Kidney (tissue), 14 donors: Measurements from ENCODE around the gene ABCB8. TPM values are rescaled to one million over a fixed set of nuclear protein-coding genes. Genes with fewer than 3 reads are reported as not detected.

Experiments used
- DNase-seq, 5 donors: peaks; one replicate each; pipeline ENCODE4 v3.0.0-alpha.2; 2013 to 2020
- FAIRE-seq: peaks from 2 replicates; lab custom pipeline; 2012; peaks lifted over from hg19 to GRCh38; lab: Jason Lieb, UNC
- H3K27ac ChIP-seq, 2 donors: one replicate each; pipeline ENCODE4 v1.7.0; 2013; ENCODE audit warnings: low read depth in 2 of 2, low read length in 2 of 2, inconsistent platforms in 1 of 2
- H3K27me3 ChIP-seq: one replicate; pipeline ENCODE4 v1.7.1; 2013; ENCODE audit warnings: low read length, inconsistent platforms; ENCODE audit not compliant: control insufficient read depth, insufficient read depth
- H3K36me3 ChIP-seq, 3 donors: one replicate each; pipeline versions ENCODE4 v1.7.0 to v1.7.1; 2013; ENCODE audit warnings: low read length in 3 of 3, control low read depth in 1 of 3, inconsistent platforms in 1 of 3; ENCODE audit not compliant: insufficient read depth in 3 of 3, control insufficient read depth in 2 of 3
- H3K4me1 ChIP-seq, 3 donors: one replicate each; pipeline versions ENCODE4 v1.7.0 to v1.7.1; 2013; ENCODE audit warnings: low read length in 3 of 3, inconsistent platforms in 1 of 3, low read depth in 1 of 3; ENCODE audit not compliant: control insufficient read depth in 2 of 3, insufficient read depth in 2 of 3
- H3K4me3 ChIP-seq, 3 donors: one replicate each; pipeline versions ENCODE4 v1.7.0 to v1.8.1; 2013; ENCODE audit warnings: low read length in 3 of 3, control low read depth in 1 of 3, inconsistent platforms in 1 of 3
- H3K9ac ChIP-seq, 3 donors: one replicate each; pipeline versions ENCODE4 v1.7.0 to v1.7.1; 2013; ENCODE audit warnings: low read length in 3 of 3, control low read depth in 1 of 3, inconsistent platforms in 1 of 3
- H3K9me3 ChIP-seq, 3 donors: one replicate each; pipeline versions ENCODE4 v1.7.0 to v1.7.1; 2013; ENCODE audit warnings: low read length in 3 of 3, control low read depth in 1 of 3, inconsistent platforms in 1 of 3; ENCODE audit not compliant: control insufficient read depth in 2 of 3, insufficient read depth in 1 of 3
- CTCF ChIP-seq: IDR thresholded peaks from 3 replicates; pipeline ENCODE4 v1.5.1; 2012; ENCODE audit warnings: mild to moderate bottlenecking, moderate library complexity, borderline replicate concordance; ENCODE audit not compliant: insufficient read depth; ENCODE audit errors: extremely low read depth
- intact Hi-C: fragments of 100-400 bp; cut with DNase I; formaldehyde crosslinking; loops from one replicate; pipeline ENCODE4 v1.11.1; 2022
- polyA plus RNA-seq: library from polyadenylated mRNA; stranded (reverse); fragments of 350-450 nt; fragmentation: Illumina TruSeq; extraction: RNeasy Lipid Tissue Mini Kit (QIAGEN cat#74804); gene quantifications from one replicate; pipeline ENCODE4 v1.2.3, GENCODE V29; 2014; ENCODE audit warnings: low read depth, low replicate concordance; ENCODE audit not compliant: insufficient read depth
- total RNA-seq: library from RNA; stranded (reverse); fragmentation: NEBNext Ultra II Directional; extraction: Animal tissue kit (Norgen Biotek cat#: 25700); gene quantifications from one replicate; pipeline ENCODE4 v1.2.1, GENCODE V29; 2021
- donor health status: control.
- donor health status: control.
- donor health status: control.
- donor health status: control.
- donor health status: control.
- donor health status: DM: yes; HTN: yes; CAD: no.
- donor health status: Normal renal cell carcinoma (clear cell type).

The ABCB8 gene
- total and polyA plus RNA-seq, 2 donors from 2014 or later = 34.3 to 36.0 TPM

GRCh38 chr7:151048911-151049463 lies 20.7 kb downstream of the ABCB8 start:
- Histone ChIP-seq H3K9me3 (no peaks in the 10 kb centered on the region), H3K9ac (no peak overlapping the region), H3K4me3 (no peak overlapping the region), H3K27me3 (no peaks in the 10 kb centered on the region), H3K27ac (no peak overlapping the region), H3K36me3 (peaks cover 0 to 3% (median 0%) of the 10 kb centered on the region in 3 donors), H3K4me1 (no peaks in the 10 kb centered on the region)
- FAIRE-seq = no peak
- no peak for DNase-seq
- no peak for TF ChIP-seq CTCF
- intact Hi-C loops = no loop called here

- TF ChIP-seq CTCF = no peak
- Histone ChIP-seq H3K27me3 (no peaks in the 10 kb centered on the region), H3K4me3 (no peak overlapping the region), H3K4me1 (no peaks in the 10 kb centered on the region), H3K27ac (no peak overlapping the region), H3K36me3 (no peaks in the 10 kb centered on the region), H3K9ac (no peak overlapping the region), H3K9me3 (no peaks in the 10 kb centered on the region)
- intact Hi-C loops = no loop called here
- peak in 4 of 5 donors; percentile 85 to 91 (median 88) for DNase-seq
- FAIRE-seq = no peak
Measured at GRCh38 chr7:151051108-151051507, 22.9 kb downstream of the ABCB8 start.

GRCh38 chr7:151053096-151053495 lies 24.8 kb downstream of the ABCB8 start:
- H3K36me3 ChIP-seq = no peaks in the 10 kb centered on the region
- DNase-seq (no peak), FAIRE-seq (no peak)
- no peak overlapping the region for H3K9ac ChIP-seq
- intact Hi-C loops = no loop called here
- TF ChIP-seq CTCF = no peak
- no peaks in the 10 kb centered on the region for H3K9me3 ChIP-seq
- no peak overlapping the region for H3K27ac ChIP-seq
- H3K27me3 ChIP-seq = no peaks in the 10 kb centered on the region
- H3K4me3 ChIP-seq = no peak overlapping the region
- H3K4me1 ChIP-seq = peaks cover 0 to 9% (median 3%) of the 10 kb centered on the region in 3 donors

GRCh38 chr7:151053751-151054150 lies 25.5 kb downstream of the ABCB8 start:
- Histone ChIP-seq H3K27ac (no peak overlapping the region), H3K4me3 (no peak overlapping the region), H3K36me3 (no peaks in the 10 kb centered on the region), H3K9ac (no peak overlapping the region), H3K9me3 (no peaks in the 10 kb centered on the region), H3K4me1 (peaks cover 2 to 14% (median 7%) of the 10 kb centered on the region in 3 donors), H3K27me3 (no peaks in the 10 kb centered on the region)
- FAIRE-seq (no peak), DNase-seq (no peak)
- intact Hi-C loops = no loop called here
- no peak for TF ChIP-seq CTCF
